Measurements from ENCODE around the gene PPP1R2C.

The PPP1R2C gene

DNA sequence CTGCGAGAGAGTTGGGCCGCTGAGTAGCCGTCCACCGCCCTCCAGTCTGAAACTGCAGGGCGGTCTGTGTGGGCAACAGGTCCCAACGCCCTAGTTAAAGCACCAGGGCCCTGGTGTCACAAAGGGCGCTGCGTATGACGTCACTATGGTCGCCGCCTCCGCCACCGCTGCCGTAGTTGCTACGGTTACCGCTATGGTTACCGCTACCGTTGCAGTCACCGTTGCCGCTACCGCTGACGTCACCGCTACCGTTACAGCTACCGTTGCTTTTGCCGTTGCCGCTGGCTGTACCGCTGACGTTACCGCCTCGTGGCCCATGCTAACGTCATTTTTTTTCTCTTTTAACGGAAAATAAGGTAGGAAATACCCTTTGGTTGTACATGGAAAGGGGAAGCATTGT, at the start of gene PPP1R2C:
PPP1R2C (minus strand) TSS at position 68 of the 400 bp plus-strand sequence. CDS start 84 bp downstream, outside the sequence.
- DNase-seq, result no peak

DNA sequence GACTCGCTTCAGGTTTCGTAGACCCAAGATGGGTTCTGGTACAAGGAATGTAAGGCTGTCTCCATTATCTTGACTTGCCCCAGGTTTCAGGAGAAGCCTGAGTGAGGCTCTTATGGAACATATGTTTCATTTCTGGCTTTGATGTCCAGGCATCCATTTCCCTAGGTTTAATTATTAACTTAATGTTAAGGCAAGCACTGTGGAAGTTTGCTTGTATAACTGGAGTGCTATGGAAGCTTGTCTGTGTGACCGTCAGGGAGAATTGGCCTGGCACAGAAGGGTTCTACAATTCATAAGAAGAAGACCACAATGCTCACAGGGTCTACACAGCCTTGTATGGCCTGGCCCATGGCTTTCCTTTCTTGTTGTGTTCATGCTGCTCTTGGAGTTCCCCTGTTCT, 47.2 kb upstream of the PPP1R2C start:
- DNase-seq, result no peak

- no peak for DNase-seq
These were observed 46.6 kb upstream of the PPP1R2C start for GRCh38 chrX:42824541-42824940.

GRCh38 chrX:42823443-42823842, 45.5 kb upstream of the PPP1R2C start:
- DNase-seq, result no peak

- DNase-seq, result no peak
These were observed 44.0 kb upstream of the PPP1R2C start for GRCh38 chrX:42821803-42822443.

GRCh38 chrX:42818151-42818921, 40.4 kb upstream of the PPP1R2C start:
- no peak for DNase-seq

DNA sequence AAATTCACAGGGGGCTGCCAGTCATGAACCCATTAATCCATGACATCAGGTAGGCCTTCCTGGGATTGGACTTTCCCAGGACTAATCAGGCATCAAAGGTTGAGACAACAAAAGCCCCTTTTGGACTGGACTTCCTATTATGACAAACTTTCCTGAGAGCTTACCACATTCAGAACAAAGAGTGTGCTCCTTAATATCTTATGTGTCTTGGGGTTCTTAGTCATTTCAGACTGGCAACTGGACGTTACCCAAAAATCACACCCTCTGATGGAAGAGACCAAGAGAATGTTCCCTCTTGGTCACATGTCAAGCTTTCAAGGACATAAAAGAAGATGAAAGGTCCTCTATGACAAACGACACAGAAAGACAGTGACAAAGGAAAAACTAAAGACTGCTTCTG, 31.6 kb upstream of the PPP1R2C start:
- no peak for DNase-seq

- no peak for DNase-seq
These were observed 29.4 kb upstream of the PPP1R2C start for GRCh38 chrX:42807393-42807792.

- DNase-seq, result no peak
These were observed 26.6 kb upstream of the PPP1R2C start for GRCh38 chrX:42804524-42804923.

DNA sequence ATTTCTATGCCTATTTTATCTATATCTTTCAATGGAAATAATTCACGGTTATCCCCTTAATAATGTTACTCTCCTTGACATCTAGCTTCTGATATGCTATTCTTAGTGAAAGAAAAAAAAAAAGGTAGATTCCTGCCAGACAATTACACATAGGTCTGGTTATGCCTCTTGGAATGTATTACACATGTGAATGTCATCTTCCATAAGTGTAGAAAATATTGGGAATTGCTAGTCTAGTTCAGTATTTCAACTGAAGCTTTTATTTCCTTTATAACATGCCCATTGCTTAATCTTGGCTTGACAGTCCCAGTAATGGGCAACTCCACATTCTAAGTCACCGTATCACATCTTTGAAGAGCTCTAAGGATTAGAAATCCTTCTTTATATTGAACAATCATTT, 25.4 kb upstream of the PPP1R2C start:
- DNase-seq, result no peak

DNA sequence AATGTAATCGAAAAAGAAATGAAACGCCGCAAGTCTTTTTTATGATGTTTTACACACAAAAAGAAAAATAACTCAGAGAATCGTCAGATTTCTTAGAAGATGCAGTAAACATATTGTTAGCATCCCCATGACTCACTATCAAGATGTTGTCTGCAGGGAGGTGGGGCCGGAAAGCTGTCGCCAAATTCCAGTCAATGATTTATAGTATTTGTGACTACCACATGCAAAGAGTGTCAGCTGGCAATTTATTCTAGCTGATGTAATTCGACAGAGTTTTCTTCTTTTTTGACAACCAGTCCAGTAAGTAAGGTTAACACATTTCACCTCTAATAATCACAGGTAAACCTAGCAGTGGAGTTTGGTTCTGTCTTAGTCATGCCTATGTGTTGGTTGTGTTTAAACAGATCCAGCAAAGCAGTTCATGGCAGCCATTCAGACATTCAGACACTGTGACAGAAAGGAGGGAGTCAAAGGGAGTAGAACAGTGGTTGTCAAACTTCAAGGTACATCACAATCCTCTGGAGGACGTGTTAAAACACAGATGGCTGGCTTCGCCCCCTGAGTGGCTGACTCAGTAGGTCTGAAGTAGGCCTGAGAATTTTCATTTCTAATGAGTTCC, 19.8 kb upstream of the PPP1R2C start:
- no peak for DNase-seq

- DNase-seq, result no peak
These were observed 5.5 kb upstream of the PPP1R2C start for GRCh38 chrX:42783451-42783850.

DNA sequence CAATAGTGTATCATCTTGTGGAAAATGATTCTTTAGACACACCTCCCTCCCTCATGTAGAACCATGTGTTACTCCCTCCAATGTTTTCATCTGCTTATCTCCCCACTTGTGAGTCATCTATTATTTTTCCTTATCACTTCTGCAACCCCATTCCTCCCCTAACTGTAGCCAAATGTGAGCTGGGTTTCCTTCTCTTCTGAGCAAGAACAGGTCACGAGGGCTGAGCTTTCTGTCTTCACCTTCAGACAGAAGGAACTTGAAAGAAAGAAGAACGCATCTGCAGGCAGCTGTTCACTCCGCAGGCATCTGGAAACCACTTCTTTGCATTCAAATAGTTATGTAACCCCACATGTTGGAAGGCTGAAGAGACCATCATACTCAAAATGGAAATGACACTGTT, 1.8 kb downstream of the PPP1R2C start:
- no peak for DNase-seq

DNA sequence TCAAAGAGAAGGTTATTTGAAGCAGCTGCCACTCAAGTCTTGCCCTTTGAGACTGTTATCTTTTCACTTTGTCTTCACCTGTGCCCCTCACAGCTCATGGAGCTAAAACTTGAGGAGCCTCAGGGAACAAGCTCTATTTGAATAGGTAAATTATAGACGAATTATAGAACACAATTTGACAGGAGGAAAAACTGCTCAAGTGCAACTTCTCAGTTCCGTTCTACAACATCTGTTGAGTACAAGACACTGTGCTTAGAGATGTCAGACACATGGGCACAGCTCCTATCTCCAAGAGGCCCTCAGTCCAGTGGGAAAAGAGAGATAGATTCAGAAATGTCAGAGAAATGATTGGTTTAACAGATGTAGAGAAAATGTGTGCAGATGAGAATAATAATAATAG, 5.1 kb downstream of the PPP1R2C start:
- no peak for DNase-seq

- no peak for DNase-seq
These were observed 6.2 kb downstream of the PPP1R2C start for GRCh38 chrX:42771506-42772335.

- DNase-seq, result no peak
These were observed 7.4 kb downstream of the PPP1R2C start for GRCh38 chrX:42770566-42770965.

DNA sequence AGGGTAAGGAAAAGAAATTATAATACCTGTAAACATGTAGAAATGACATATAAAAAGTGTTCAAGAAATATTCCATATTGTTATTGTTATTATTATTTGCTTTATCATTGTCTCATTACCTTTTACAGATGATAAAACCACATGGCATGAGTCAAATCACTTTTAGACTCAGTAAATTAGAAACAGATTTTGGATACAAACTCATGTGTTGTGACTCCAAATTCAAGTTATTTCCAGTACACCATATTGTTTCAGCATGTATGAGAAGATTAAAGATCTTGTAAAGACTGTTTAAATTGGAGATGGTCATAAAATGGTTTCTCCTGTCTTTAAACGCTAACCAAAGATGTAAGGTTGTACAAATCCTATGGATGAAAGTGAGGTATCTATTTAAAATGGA, 18.1 kb downstream of the PPP1R2C start:
- no peak for DNase-seq

GRCh38 chrX:42755815-42756214, 22.1 kb downstream of the PPP1R2C start:
- no peak for DNase-seq

- no peak for DNase-seq
These were observed 23.4 kb downstream of the PPP1R2C start for GRCh38 chrX:42754603-42755002.

DNA sequence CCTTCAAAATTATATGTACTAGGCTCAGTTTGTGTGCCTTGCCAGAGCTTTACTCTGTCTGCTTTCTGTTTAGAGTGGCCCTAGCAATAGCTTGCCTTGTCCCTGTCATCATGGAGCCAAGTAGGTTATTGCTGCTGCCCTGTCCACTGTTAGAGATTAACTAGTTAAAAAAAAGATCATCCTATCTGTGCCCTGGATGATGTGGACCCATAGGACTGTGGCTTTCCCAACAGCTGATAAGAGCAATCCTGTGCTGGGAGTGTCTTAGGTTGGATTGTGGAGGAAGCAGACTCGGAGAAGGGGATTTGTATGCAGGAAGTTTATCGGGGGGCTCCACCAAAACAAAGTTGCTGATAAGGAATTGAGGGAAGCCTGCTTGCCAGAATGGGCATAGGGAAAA, 23.8 kb downstream of the PPP1R2C start:
- no peak for DNase-seq

DNA sequence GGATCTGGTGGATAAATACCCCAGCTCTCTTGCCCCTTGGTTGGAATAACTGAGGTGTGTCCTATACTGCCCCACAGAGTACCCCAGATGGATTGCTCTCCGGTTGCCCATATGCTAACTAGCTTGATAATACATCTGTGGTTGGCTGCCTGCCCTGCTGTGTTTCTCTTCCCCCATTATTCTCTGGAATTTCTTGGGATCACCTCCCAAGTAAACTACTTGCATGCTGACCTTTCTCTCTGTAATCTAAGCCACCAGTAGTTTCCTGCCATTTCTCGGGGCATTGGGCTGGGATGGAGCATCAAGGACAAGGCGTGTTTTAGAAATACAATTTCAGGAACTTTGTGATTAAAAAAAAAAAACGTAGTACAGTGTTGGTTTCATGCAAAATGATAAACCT, 25.2 kb downstream of the PPP1R2C start:
- DNase-seq, result no peak

DNA sequence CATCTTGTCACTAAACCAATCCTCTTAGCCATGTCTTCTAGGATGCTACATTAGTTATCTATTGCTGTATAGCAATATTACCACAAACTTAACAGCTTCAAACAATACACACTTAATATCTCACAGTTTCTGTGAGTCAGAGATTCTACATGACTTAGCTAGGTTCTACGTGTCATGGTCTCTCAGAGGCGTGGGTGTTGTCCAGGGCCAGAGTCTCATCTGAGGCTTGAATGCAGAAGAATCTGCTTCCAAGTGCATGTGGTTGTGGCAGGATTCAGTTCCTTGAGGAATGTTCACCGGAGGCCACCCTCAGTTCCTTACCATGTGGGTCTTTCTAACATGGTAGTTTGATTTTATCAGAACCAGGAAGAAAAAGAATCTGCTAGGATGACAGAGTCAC, 26.4 kb downstream of the PPP1R2C start:
- no peak for DNase-seq

Data from activated naive CD4-positive, alpha-beta T cell treated with Interleukin-2 at 50 U/mL for 16 hours (primary cell).